Small intestine (tissue), 7 donors: ENCODE data around the gene NOD2. TPM values are rescaled to one million over a fixed set of nuclear protein-coding genes. Genes with fewer than 3 reads are reported as not detected.
A peak's percentile ranks its signal among the peaks of the same experiment; 100 is the strongest.

ENCODE experiments used
- DNase-seq, 2 donors: peaks; one replicate each; pipeline versions ENCODE4 v3.0.0 to v3.0.0-alpha.2; 2013
- FAIRE-seq: peaks from 2 replicates; lab custom pipeline; 2012; peaks lifted over from hg19 to GRCh38; lab: Jason Lieb, UNC
- H3K27ac ChIP-seq, 3 donors: one replicate each; pipeline ENCODE4 v1.5.1; 2013; ENCODE audit warnings: low read length in 2 of 3, mild to moderate bottlenecking in 2 of 3, control low read depth in 1 of 3, inconsistent platforms in 1 of 3, low read depth in 1 of 3, moderate library complexity in 1 of 3
- H3K27me3 ChIP-seq, 3 donors: one replicate each; pipeline ENCODE4 v1.6.1; 2013; ENCODE audit warnings: low read length in 3 of 3, inconsistent platforms in 1 of 3; ENCODE audit not compliant: control insufficient read depth in 3 of 3, insufficient read depth in 3 of 3
- H3K36me3 ChIP-seq, 3 donors: one replicate each; pipeline ENCODE4 v1.6.1; 2013; ENCODE audit warnings: low read length in 3 of 3, inconsistent platforms in 1 of 3, low read depth in 1 of 3, mild to moderate bottlenecking in 1 of 3, moderate library complexity in 1 of 3; ENCODE audit not compliant: control insufficient read depth in 3 of 3, insufficient read depth in 2 of 3
- H3K4me1 ChIP-seq, 3 donors: one replicate each; pipeline ENCODE4 v1.6.1; 2013; ENCODE audit warnings: low read length in 2 of 3, inconsistent platforms in 1 of 3, low read depth in 1 of 3, mild to moderate bottlenecking in 1 of 3, moderate library complexity in 1 of 3; ENCODE audit not compliant: control insufficient read depth in 3 of 3, insufficient read depth in 2 of 3
- H3K4me3 ChIP-seq, 3 donors: one replicate each; pipeline ENCODE4 v1.5.1; 2013; ENCODE audit warnings: low read length in 3 of 3, control low read depth in 1 of 3, inconsistent platforms in 1 of 3, low read depth in 1 of 3, mild to moderate bottlenecking in 1 of 3, moderate library complexity in 1 of 3
- H3K9me3 ChIP-seq, 2 donors: one replicate each; pipeline ENCODE4 v1.6.1; 2013; ENCODE audit warnings: low read depth in 1 of 2, low read length in 1 of 2; ENCODE audit not compliant: control insufficient read depth in 2 of 2, insufficient read depth in 1 of 2
- WGBS, 3 donors: extraction: QIAGEN DNeasy Blood & Tissue Kit; methylation state at CpG; one replicate each; pipeline ENCODE4 v1.1.7; 2013; 5-methylcytosine and 5-hydroxymethylcytosine counted together
- polyA plus RNA-seq, 4 donors: library from polyadenylated mRNA; stranded (reverse) in 3 of 4; unstranded in 1 of 4; fragments of 200-250 nt in 3 of 4; fragments of 120-200 nt in 1 of 4; gene quantifications; one replicate each; pipeline versions ENCODE4 v1.2.1 to v1.2.3, GENCODE V29; 2013
- donor health status: healthy with polysubstance abuse.
- donor health status: control.
- donor health status: control.
- donor health status: Bipolar disorder and iron deficiency.
- donor health status: healthy.

Gene NOD2
- polyA plus RNA-seq, 4 donors, result 0.54 to 0.81 (median 0.58) TPM; not detected in 1

GRCh38 chr16:50653633-50654519 lies 39.5 kb upstream of the NOD2 start:
- FAIRE-seq (no peak), DNase-seq (no peak)
- Histone ChIP-seq H3K4me3 (no peak overlapping the region), H3K36me3 (no peaks in the 10 kb centered on the region), H3K9me3 (no peaks in the 10 kb centered on the region), H3K27ac (no peak overlapping the region), H3K27me3 (no peaks in the 10 kb centered on the region), H3K4me1 (no peaks in the 10 kb centered on the region)
- WGBS, 3 donors, result 63 to 79% (median 68%) methylated on average over 11 of the region's 11 CpGs

- Histone ChIP-seq H3K4me3 (no peak overlapping the region), H3K4me1 (no peaks in the 10 kb centered on the region), H3K36me3 (no peaks in the 10 kb centered on the region), H3K27ac (no peak overlapping the region), H3K9me3 (no peaks in the 10 kb centered on the region), H3K27me3 (no peaks in the 10 kb centered on the region)
- WGBS, 3 donors, result 82 to 93% (median 90%) methylated on average over 3 of the region's 3 CpGs
- DNase-seq (no peak), FAIRE-seq (no peak)
Observed at GRCh38 chr16:50655558-50656055, 37.8 kb upstream of the NOD2 start.

GRCh38 chr16:50657241-50657640 lies 36.2 kb upstream of the NOD2 start:
- H3K27me3 ChIP-seq, result no peaks in the 10 kb centered on the region
- H3K9me3 ChIP-seq, result no peaks in the 10 kb centered on the region
- no peak for FAIRE-seq
- no peaks in the 10 kb centered on the region for H3K36me3 ChIP-seq
- H3K4me3 ChIP-seq, result no peak overlapping the region
- H3K27ac ChIP-seq, result no peak overlapping the region
- WGBS, 3 donors, result 52 to 62% (median 56%) methylated on average over 5 of the region's 5 CpGs
- H3K4me1 ChIP-seq, result no peaks in the 10 kb centered on the region
- DNase-seq, result peak in 1 of 2 donors; percentile 25

- H3K27me3 ChIP-seq, result no peaks in the 10 kb centered on the region
- FAIRE-seq, result no peak
Observed at GRCh38 chr16:50659806-50660205, 33.6 kb upstream of the NOD2 start.

GRCh38 chr16:50662306-50662940 lies 31.0 kb upstream of the NOD2 start:
- no peak overlapping the region for H3K27ac ChIP-seq
- 89 to 92% (median 90%) methylated on average over 10 of the region's 10 CpGs for WGBS, 3 donors
- FAIRE-seq (no peak), DNase-seq (no peak)
- no peak overlapping the region for H3K4me3 ChIP-seq
- H3K9me3 ChIP-seq, result peaks cover 0 to 8% of the 10 kb centered on the region in 2 donors
- H3K27me3 ChIP-seq, result no peaks in the 10 kb centered on the region
- no peaks in the 10 kb centered on the region for H3K36me3 ChIP-seq
- peaks cover 0 to 3% (median 0%) of the 10 kb centered on the region in 3 donors for H3K4me1 ChIP-seq

More at GRCh38 chr16:50659806-50660205, 33.6 kb upstream of the NOD2 start:
- Histone ChIP-seq H3K9me3 (peaks cover 0 to 7% of the 10 kb centered on the region in 2 donors), H3K27ac (no peak overlapping the region), H3K4me1 (no peaks in the 10 kb centered on the region), H3K36me3 (no peaks in the 10 kb centered on the region), H3K4me3 (no peak overlapping the region)
- no peak for DNase-seq
- 86 to 87% (median 87%) methylated on average over 5 of the region's 5 CpGs for WGBS, 3 donors

- no peaks in the 10 kb centered on the region for H3K36me3 ChIP-seq
- WGBS, 3 donors, result 90 to 98% (median 95%) methylated on average over 5 of the region's 5 CpGs
- DNase-seq (no peak), FAIRE-seq (no peak)
- peaks cover 0 to 8% of the 10 kb centered on the region in 2 donors for H3K9me3 ChIP-seq
- H3K27me3 ChIP-seq, result no peaks in the 10 kb centered on the region
- no peak overlapping the region for H3K27ac ChIP-seq
- no peak overlapping the region for H3K4me3 ChIP-seq
- H3K4me1 ChIP-seq, result peaks cover 0 to 3% (median 0%) of the 10 kb centered on the region in 3 donors
Observed at GRCh38 chr16:50664270-50664669, 29.1 kb upstream of the NOD2 start.

GRCh38 chr16:50665128-50665878 lies 28.1 kb upstream of the NOD2 start:
- H3K27me3 ChIP-seq, result no peaks in the 10 kb centered on the region
- H3K9me3 ChIP-seq, result peaks cover 0 to 8% of the 10 kb centered on the region in 2 donors
- H3K27ac ChIP-seq, result peak overlapping the region in 1 of 3 donors; percentile 32
- 18 to 26% (median 22%) methylated on average over 39 to 40 of the region's 40 CpGs for WGBS, 3 donors
- no peaks in the 10 kb centered on the region for H3K36me3 ChIP-seq
- FAIRE-seq, result no peak
- peak; percentile 68 to 88 for DNase-seq
- peaks cover 0 to 3% (median 0%) of the 10 kb centered on the region in 3 donors for H3K4me1 ChIP-seq
- peak overlapping the region in 2 of 3 donors; percentile 25 to 33 for H3K4me3 ChIP-seq
